AG04450 (cell line): ENCODE measurements around the gene DGAT2L6. TPM values are rescaled to one million over a fixed set of nuclear protein-coding genes. Genes with fewer than 3 reads are reported as not detected.
"Not testable (repeated sequence)": the region's sequence is repeated elsewhere in the genome, so short reads cannot be mapped to it uniquely, and the experiment has no call there.

Source experiments
- CTCF ChIA-PET: fragments of 300-600, 350-600 bp; formaldehyde crosslinking; extraction: SDS; loops from one replicate; lab custom pipeline; 2022; ENCODE audit warnings: antibody characterized with exemption, inconsistent platforms; lab: Charles Lee
- POLR2A ChIA-PET: fragments of 350-600 bp; formaldehyde crosslinking; extraction: SDS; loops from one replicate; lab custom pipeline; 2021; ENCODE audit warnings: antibody characterized with exemption, inconsistent platforms; lab: Yijun Ruan, JAX
- DNase-seq: peaks from one replicate; pipeline ENCODE4 v3.0.0-alpha.2; 2011; ENCODE audit warnings: low read depth, low spot score
- H3K27ac ChIP-seq: one replicate; pipeline ENCODE4 v1.5.1; 2012; ENCODE audit warnings: low read depth, low read length, control low read depth
- H3K27me3 ChIP-seq: one replicate; pipeline ENCODE4 v1.6.0; 2012; ENCODE audit warnings: low read length; ENCODE audit not compliant: control insufficient read depth, insufficient read depth
- H3K4me3 ChIP-seq: 2 replicates; pipeline ENCODE4 v1.5.1; 2011; ENCODE audit warnings: mild to moderate bottlenecking, low read depth, low read length, control low read depth
- H3K9me3 ChIP-seq: 2 replicates; pipeline ENCODE4 v1.5.1; 2012; ENCODE audit warnings: low read length; ENCODE audit not compliant: control insufficient read depth, insufficient read depth
- polyA plus RNA-seq: library from polyadenylated mRNA; depleted of rRNA; stranded (reverse); fragments of >200 nt; gene quantifications from 2 replicates; pipeline ENCODE4 v1.2.3, GENCODE V29; 2011
- TF ChIP-seq, protein P1 (sequence below): IDR thresholded peaks from 2 replicates; pipeline ENCODE4 v1.5.1; 2011; ENCODE audit warnings: low read depth, low read length, control low read depth, inconsistent platforms

Gene DGAT2L6
- polyA plus RNA-seq, 1 experiment = not detected

DNA sequence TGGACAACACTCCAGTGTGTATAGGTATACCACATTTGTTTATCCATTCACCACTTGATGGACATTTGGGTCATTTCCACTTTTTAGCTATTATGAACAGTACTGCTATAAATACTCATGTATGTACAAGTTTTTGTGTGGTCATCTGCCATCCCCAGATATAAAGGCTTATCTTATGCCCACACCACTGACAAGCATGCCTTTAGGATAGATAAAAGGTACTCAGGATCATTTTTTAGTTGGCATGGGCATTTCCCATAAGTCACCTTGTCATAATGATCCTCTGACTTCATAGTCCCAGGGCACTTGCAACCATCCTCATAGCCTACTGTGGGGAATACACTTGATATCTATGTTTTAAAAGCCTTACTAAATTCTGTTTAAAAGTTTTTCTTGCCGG is 63.5 kb downstream of the DGAT2L6 start:
- TF ChIP-seq, protein P1, sequence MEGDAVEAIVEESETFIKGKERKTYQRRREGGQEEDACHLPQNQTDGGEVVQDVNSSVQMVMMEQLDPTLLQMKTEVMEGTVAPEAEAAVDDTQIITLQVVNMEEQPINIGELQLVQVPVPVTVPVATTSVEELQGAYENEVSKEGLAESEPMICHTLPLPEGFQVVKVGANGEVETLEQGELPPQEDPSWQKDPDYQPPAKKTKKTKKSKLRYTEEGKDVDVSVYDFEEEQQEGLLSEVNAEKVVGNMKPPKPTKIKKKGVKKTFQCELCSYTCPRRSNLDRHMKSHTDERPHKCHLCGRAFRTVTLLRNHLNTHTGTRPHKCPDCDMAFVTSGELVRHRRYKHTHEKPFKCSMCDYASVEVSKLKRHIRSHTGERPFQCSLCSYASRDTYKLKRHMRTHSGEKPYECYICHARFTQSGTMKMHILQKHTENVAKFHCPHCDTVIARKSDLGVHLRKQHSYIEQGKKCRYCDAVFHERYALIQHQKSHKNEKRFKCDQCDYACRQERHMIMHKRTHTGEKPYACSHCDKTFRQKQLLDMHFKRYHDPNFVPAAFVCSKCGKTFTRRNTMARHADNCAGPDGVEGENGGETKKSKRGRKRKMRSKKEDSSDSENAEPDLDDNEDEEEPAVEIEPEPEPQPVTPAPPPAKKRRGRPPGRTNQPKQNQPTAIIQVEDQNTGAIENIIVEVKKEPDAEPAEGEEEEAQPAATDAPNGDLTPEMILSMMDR = no peak
- no peak overlapping the region for H3K27ac ChIP-seq
- DNase-seq = no peak
- no peaks in the 10 kb centered on the region for H3K9me3 ChIP-seq
- CTCF ChIA-PET = no interaction called here
- H3K27me3 ChIP-seq = no peaks in the 10 kb centered on the region
- POLR2A ChIA-PET = no interaction called here
- H3K4me3 ChIP-seq = no peak overlapping the region

DNA sequence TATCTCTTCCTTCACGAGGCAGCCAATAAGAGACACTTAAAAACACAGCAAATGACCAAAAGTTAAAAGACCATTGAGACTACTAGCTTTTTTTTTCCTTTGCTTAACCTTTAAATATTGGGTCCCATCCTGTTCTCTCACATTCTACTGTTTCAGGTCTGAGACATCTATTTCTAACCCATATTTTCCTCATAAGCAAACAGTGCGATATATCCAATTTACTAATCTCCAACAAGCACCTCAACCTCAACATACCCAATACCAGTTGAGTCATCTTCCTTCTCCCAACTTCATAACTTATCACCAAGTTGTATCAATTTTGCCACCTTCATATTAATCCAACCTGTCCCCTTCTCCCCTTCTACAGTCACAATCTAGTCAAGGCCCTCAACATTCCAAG is 64.2 kb downstream of the DGAT2L6 start:
- CTCF ChIA-PET = no interaction called here
- H3K9me3 ChIP-seq = no peaks in the 10 kb centered on the region

DNA sequence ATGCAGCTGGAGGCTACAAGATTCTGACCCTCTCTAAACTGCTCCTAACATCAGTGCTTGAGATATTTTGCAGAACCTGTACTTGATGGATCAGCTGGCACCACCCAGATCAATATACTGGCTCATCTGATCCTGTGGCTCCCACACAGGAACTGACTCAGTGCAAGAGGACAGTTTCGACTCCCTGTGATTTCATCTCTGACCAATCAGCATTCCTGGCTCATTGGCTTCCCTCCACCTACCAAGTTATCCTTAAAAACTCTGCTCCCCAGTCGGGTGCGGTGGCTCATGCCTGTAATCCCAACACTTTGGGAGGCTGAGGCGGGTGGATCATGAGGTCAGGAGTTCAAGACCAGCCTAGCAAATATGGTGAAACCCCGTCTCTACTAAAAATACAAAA is 66.3 kb downstream of the DGAT2L6 start:
- DNase-seq, POLR2A ChIA-PET, H3K27ac ChIP-seq, H3K9me3 ChIP-seq, H3K27me3 ChIP-seq, CTCF ChIA-PET, H3K4me3 ChIP-seq: not testable (repeated sequence)

More for the DNA sequence above, 64.2 kb downstream of the DGAT2L6 start:
- POLR2A ChIA-PET = no interaction called here
- TF ChIP-seq, protein P1 = no peak
- Histone ChIP-seq H3K4me3 (no peak overlapping the region), H3K27ac (no peak overlapping the region), H3K27me3 (no peaks in the 10 kb centered on the region)
- DNase-seq = no peak

DNA sequence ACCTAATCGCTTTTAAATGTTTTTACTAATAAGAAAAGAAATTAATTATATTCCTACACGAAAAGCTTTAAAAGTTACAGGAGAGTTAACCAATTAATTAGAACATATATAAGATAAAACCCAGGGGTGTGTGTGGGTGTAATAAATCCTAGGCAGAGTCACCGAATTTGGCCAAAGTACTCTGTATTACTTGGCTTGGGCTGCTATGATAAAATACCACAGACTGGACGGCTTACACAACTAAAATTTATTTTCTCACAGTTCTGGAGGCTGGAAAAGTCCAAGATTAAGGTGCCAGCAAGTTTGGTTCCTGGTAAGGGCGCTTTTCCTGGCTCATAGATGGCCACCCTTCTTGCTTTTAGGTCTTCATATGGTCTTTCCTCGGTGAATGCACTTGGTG is 67.6 kb downstream of the DGAT2L6 start:
- no peak overlapping the region for H3K27ac ChIP-seq
- H3K27me3 ChIP-seq = no peaks in the 10 kb centered on the region
- ChIA-PET CTCF (no interaction called here), POLR2A (no interaction called here)
- no peak overlapping the region for H3K4me3 ChIP-seq
- no peak for DNase-seq
- TF ChIP-seq, protein P1 = no peak
- no peaks in the 10 kb centered on the region for H3K9me3 ChIP-seq

DNA sequence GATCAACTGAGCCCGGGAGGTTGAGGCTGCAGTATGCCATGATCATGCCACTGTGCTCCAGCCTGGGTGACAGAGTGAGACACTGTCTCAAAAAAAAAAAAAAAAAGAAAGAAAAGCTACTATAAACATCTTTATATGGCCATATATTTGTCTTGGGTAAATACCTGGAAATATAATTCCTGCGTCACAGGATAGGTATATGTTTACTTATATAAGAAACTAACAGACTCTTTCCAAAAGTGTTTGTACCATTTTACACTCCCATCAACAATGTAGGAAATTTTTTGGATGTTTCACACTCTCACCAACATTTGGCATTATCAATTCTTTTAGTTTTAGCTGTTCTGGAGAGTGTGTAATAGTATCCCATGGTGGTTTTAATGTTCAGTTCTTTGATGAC is 70.0 kb downstream of the DGAT2L6 start:
- Histone ChIP-seq H3K27ac (no peak overlapping the region), H3K27me3 (no peaks in the 10 kb centered on the region), H3K4me3 (no peak overlapping the region), H3K9me3 (no peaks in the 10 kb centered on the region)
- ChIA-PET POLR2A (no interaction called here), CTCF (no interaction called here)
- TF ChIP-seq, protein P1 = no peak
- DNase-seq = no peak

DNA sequence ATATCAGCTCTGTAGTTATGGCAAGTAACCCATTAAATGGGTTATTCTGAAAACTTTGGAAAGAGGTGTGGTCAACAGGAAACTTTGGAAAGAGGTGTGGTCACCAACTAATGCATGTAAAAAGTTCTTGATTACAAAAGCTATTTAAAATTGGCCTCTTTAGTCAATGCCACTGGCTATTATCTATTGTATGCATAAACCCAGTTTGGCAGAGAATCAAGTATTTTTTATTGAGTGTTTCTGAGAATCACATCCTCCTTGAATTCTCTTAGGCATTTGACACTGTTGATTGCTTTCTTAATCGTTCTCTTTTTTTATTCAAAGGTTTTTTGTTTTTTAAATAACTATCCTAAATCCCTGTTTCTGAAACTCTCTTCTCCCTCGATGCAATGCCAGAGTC is 75.2 kb downstream of the DGAT2L6 start:
- DNase-seq = no peak
- H3K27me3 ChIP-seq = no peaks in the 10 kb centered on the region
- ChIA-PET CTCF (interaction anchor here (1.0 kb wide), 1 partner anchor 119 kb away, joined by 3 read pairs; the partner anchor contains the start of gene IGBP1), POLR2A (no interaction called here)
- no peaks in the 10 kb centered on the region for H3K9me3 ChIP-seq
- H3K27ac ChIP-seq = no peak overlapping the region
- H3K4me3 ChIP-seq = no peak overlapping the region
- TF ChIP-seq, protein P1 = no peak
